GM10266 (cell line): ENCODE data around the gene NEURL4.
"Not testable (repeated sequence)": the region's sequence is repeated elsewhere in the genome, so short reads cannot be mapped to it uniquely, and the experiment has no call there.

Source experiments
- DNase-seq: peaks from one replicate; pipeline ENCODE4 v3.0.0; 2012; ENCODE audit errors: extremely low spot score
- CTCF ChIP-seq: IDR thresholded peaks from 2 replicates; pipeline ENCODE4 v1.5.1; 2012; ENCODE audit warnings: mild to moderate bottlenecking, low read depth; ENCODE audit not compliant: control insufficient read depth, insufficient read depth; ENCODE audit errors: missing control alignments

NEURL4 gene

GRCh38 chr17:7334938-7335538 is 5.9 kb upstream of the NEURL4 start:
- no peak for DNase-seq
- no peak for TF ChIP-seq CTCF

GRCh38 chr17:7332600-7333069 is 3.5 kb upstream of the NEURL4 start:
- DNase-seq = not testable (repeated sequence)

GRCh38 chr17:7332111-7332510 is 3.0 kb upstream of the NEURL4 start:
- TF ChIP-seq CTCF = no peak
- DNase-seq = no peak

GRCh38 chr17:7330638-7331015 is 1.5 kb upstream of the NEURL4 start:
- DNase-seq = no peak

GRCh38 chr17:7329997-7330637 is 982 bp upstream of the NEURL4 start:
- DNase-seq = peak; percentile 87
- no peak for TF ChIP-seq CTCF

More at GRCh38 chr17:7330638-7331015, 1.5 kb upstream of the NEURL4 start:
- no peak for TF ChIP-seq CTCF

- peak; percentile 98 for DNase-seq
- no peak for TF ChIP-seq CTCF
These were observed 350 bp upstream of the NEURL4 start for GRCh38 chr17:7329374-7329996.

- no peak for DNase-seq
- no peak for TF ChIP-seq CTCF
These were observed 1.1 kb downstream of the NEURL4 start for GRCh38 chr17:7328009-7328408.
